Stomach (tissue), 4 donors: ENCODE measurements around the gene LILRA2.

ENCODE experiments used
- POLR2AphosphoS5 ChIP-seq, 3 donors: sonication (generic); formaldehyde crosslinking; IDR thresholded peaks; one replicate each; pipeline ENCODE4 v1.6.1; 2016; ENCODE audit warnings: antibody characterized with exemption in 3 of 3
- TF ChIP-seq, protein P1 (sequence below), 7 experiments: fragments of 450-650 bp in 4 of 7; fragments of 200-600 bp in 3 of 7; sonication (generic) in 3 of 7; IDR thresholded peaks; one replicate each; pipeline ENCODE4 v1.5.1; 2016 to 2019; ENCODE audit warnings: antibody characterized with exemption in 7 of 7, control low read depth in 2 of 7, mild to moderate bottlenecking in 1 of 7

DNA sequence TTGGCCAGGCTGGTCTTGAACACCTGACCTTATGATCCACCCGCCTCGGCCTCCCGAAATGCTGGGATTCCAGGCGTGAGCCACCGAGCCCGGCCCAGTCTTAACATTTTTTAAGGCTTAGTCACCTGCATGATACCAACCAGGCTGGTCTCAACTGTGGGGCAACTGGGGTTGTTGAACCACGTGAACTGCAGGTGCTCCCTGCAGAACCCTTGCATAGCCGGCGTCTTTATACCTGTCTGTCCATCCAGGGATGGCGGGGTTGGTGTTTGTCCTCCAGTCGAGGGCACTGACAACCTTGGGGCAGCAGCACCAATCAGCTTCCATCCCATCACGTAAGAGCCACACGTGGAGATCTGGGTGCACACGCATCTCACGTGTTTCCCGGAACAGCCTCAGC, 24.8 kb upstream of the LILRA2 start:
- no peak for TF ChIP-seq POLR2AphosphoS5 (IDR thresholded peaks at IDR 0.05)
- TF ChIP-seq, protein P1, sequence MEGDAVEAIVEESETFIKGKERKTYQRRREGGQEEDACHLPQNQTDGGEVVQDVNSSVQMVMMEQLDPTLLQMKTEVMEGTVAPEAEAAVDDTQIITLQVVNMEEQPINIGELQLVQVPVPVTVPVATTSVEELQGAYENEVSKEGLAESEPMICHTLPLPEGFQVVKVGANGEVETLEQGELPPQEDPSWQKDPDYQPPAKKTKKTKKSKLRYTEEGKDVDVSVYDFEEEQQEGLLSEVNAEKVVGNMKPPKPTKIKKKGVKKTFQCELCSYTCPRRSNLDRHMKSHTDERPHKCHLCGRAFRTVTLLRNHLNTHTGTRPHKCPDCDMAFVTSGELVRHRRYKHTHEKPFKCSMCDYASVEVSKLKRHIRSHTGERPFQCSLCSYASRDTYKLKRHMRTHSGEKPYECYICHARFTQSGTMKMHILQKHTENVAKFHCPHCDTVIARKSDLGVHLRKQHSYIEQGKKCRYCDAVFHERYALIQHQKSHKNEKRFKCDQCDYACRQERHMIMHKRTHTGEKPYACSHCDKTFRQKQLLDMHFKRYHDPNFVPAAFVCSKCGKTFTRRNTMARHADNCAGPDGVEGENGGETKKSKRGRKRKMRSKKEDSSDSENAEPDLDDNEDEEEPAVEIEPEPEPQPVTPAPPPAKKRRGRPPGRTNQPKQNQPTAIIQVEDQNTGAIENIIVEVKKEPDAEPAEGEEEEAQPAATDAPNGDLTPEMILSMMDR (IDR thresholded peaks at IDR 0.05): no peak
